Right atrium auricular region (tissue), 2 donors: Measurements from ENCODE around the gene LRR1. TPM values are rescaled to one million over a fixed set of nuclear protein-coding genes. Genes with fewer than 3 reads are reported as not detected.
A peak's percentile ranks its signal among the peaks of the same experiment; 100 is the strongest.

ENCODE experiments used
- DNase-seq: peaks from one replicate; pipeline ENCODE4 v3.0.0-alpha.2; 2019; ENCODE audit warnings: low spot score
- H3K27ac ChIP-seq, 2 donors: fragments of 200-600 bp; sonication (generic); 1 replicate in 1 of 2; 2 replicates in 1 of 2; pipeline ENCODE4 v1.5.1; 2016 to 2019
- H3K27me3 ChIP-seq, 2 donors: fragments of 200-600 bp; sonication (generic); one replicate each; pipeline versions ENCODE4 v1.5.1 to v1.6.0; 2017 to 2019
- H3K36me3 ChIP-seq: fragments of 200-600 bp; sonication (generic); one replicate; pipeline ENCODE4 v1.5.1; 2016
- H3K4me1 ChIP-seq, 2 donors: fragments of 200-600 bp; sonication (generic); one replicate each; pipeline versions ENCODE4 v1.5.1 to v1.6.0; 2017 to 2019
- H3K4me3 ChIP-seq, 2 donors: fragments of 200-600 bp; sonication (generic); 1 replicate in 1 of 2; 2 replicates in 1 of 2; pipeline ENCODE4 v1.5.1; 2017 to 2019; ENCODE audit warnings: mild to moderate bottlenecking in 1 of 2, moderate library complexity in 1 of 2
- H3K9me3 ChIP-seq, 2 donors: fragments of 200-600 bp; sonication (generic); one replicate each; pipeline ENCODE4 v1.5.1; 2019
- CTCF ChIP-seq, 2 donors: fragments of 200-600 bp; sonication (generic); IDR thresholded peaks; one replicate each; pipeline ENCODE4 v1.5.1; 2019; ENCODE audit warnings: antibody characterized with exemption in 2 of 2
- total RNA-seq, 2 donors: library from RNA; depleted of rRNA; stranded (reverse); fragments of >200 nt; gene quantifications; one replicate each; pipeline ENCODE4 v1.1.0, GENCODE V29; 2016

The LRR1 gene
- 1 to 10 TPM; 3.6 to 3.8 TPM for total RNA-seq

GRCh38 chr14:49598485-49599300, at the start of gene LRR1:
Gene LRR1 (plus strand): TSS chr14:49598940. CDS start chr14:49599021, 81 bp downstream.
- TF ChIP-seq CTCF (IDR thresholded peaks at IDR 0.05), result peak in 1 of 2 donors; percentile 15
- Histone ChIP-seq H3K36me3 (no peaks in the 10 kb centered on the region), H3K27me3 (no peaks in the 10 kb centered on the region)

DNA sequence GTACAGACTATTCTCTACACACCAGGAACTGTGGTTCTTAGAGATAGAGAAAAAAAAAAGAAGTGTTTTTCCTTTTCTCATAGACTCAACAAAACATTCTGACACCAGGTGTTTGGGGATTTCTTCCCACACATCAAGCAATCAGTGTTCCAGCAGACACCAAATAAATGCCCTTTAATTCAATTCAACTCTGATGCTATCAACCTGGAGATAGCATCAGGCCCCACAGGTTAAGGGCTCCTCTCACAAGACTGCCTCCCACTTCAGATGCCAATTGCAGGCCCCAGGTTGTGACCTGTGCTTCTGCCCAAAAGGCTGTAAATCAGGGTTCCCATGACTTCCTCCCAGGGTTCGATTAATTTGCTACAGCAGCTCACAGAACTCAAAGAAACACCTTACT, 49.3 kb upstream of the LRR1 start:
- no peaks in the 10 kb centered on the region for H3K4me1 ChIP-seq
- no peaks in the 10 kb centered on the region for H3K27me3 ChIP-seq
- no peak for DNase-seq
- no peaks in the 10 kb centered on the region for H3K9me3 ChIP-seq
- H3K4me3 ChIP-seq, result no peak overlapping the region
- H3K36me3 ChIP-seq, result no peaks in the 10 kb centered on the region
- no peak overlapping the region for H3K27ac ChIP-seq
- TF ChIP-seq CTCF (IDR thresholded peaks at IDR 0.05), result no peak

More at GRCh38 chr14:49598485-49599300, at the start of gene LRR1:
- Histone ChIP-seq H3K4me3 (peak within 1 kb of the TSS; percentile 74 to 82), H3K27ac (peak within 1 kb of the TSS; percentile 92 to 97), H3K4me1 (peaks cover 0 to 25% of the 10 kb centered on the region in 2 donors), H3K9me3 (no peaks in the 10 kb centered on the region)
- DNase-seq, result peak; percentile 86

GRCh38 chr14:49549881-49550280, 48.9 kb upstream of the LRR1 start:
- H3K4me3 ChIP-seq, result no peak overlapping the region
- no peaks in the 10 kb centered on the region for H3K9me3 ChIP-seq
- no peaks in the 10 kb centered on the region for H3K4me1 ChIP-seq
- H3K27me3 ChIP-seq, result no peaks in the 10 kb centered on the region
- no peak overlapping the region for H3K27ac ChIP-seq
- no peak for DNase-seq
- no peaks in the 10 kb centered on the region for H3K36me3 ChIP-seq
- TF ChIP-seq CTCF (IDR thresholded peaks at IDR 0.05), result no peak

DNA sequence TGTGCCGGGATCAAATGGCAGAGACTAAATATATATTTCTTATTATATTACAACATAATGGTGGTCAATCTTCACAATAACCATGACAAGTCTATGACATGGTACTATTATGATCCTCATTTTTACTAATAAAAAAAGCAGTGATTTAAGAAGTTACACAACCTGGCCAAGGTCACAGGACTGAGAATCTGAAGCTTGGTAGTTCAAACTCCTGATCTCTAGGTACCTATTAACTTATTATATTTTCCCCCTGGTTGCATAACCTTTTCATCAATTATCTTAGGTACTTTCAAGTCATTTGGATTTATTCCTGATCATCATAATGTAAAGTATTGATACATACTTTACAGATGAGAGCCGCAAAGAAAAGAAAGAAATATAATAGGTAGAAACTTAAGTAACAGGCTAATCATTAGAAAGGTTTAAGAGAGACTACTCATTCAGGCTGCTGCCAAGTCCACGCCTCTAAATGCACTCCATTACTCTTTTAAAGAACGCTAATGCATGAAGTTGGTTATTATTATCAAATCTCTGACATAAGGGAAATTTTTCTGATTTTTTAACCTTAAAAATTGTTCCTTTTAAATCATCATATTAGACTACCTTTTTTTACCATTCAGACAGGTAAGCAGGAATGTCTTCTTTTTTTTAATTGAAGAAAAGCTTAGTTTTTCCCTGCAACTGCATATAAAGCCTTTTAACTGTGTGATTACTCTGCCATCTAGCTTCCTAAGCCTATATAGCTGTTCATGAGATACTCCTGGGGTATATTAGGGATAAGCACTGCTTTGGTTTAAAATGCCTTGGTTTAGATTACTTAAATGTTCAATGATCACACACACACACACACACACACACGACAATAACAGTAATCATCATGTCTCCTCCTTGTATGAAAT, 48.2 kb upstream of the LRR1 start:
- H3K4me1 ChIP-seq, result no peaks in the 10 kb centered on the region
- TF ChIP-seq CTCF (IDR thresholded peaks at IDR 0.05), result no peak
- no peaks in the 10 kb centered on the region for H3K27me3 ChIP-seq
- no peak overlapping the region for H3K4me3 ChIP-seq
- no peaks in the 10 kb centered on the region for H3K36me3 ChIP-seq
- no peak for DNase-seq
- H3K9me3 ChIP-seq, result no peaks in the 10 kb centered on the region
- H3K27ac ChIP-seq, result no peak overlapping the region

DNA sequence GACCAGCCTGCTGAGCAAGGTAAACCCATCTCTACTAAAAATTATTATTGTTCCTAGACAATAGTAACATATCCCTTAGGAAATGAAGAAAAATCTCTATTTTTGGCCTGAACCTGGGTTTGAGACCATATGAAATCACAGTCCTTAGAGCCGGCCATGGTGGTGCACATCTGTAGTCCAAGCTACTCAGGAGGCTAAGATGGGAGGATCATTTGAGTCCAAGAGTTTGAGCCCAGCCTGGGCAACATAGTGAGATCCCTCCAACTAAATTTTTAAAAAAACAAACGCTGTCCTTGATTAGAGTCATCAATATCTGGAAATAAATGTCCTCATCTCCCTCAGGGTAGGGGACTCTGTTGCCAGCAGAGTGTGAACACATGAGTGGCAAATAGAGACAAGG, 47.2 kb upstream of the LRR1 start:
- Histone ChIP-seq H3K36me3 (no peaks in the 10 kb centered on the region), H3K4me1 (no peaks in the 10 kb centered on the region), H3K27ac (no peak overlapping the region), H3K4me3 (no peak overlapping the region), H3K9me3 (no peaks in the 10 kb centered on the region), H3K27me3 (no peaks in the 10 kb centered on the region)
- no peak for TF ChIP-seq CTCF (IDR thresholded peaks at IDR 0.05)
- DNase-seq, result no peak
